Measurements from ENCODE around the gene PGGHG. TPM values are rescaled to one million over a fixed set of nuclear protein-coding genes. Genes with fewer than 3 reads are reported as not detected.
A peak's percentile ranks its signal among the peaks of the same experiment; 100 is the strongest.

PGGHG gene
- total and polyA plus RNA-seq, 2 of the 13 experiments (the other 11 are each of a cell fraction or from before 2014, with no cell fraction given): 5.9 to 14.8 TPM

- TF ChIP-seq, protein P1, sequence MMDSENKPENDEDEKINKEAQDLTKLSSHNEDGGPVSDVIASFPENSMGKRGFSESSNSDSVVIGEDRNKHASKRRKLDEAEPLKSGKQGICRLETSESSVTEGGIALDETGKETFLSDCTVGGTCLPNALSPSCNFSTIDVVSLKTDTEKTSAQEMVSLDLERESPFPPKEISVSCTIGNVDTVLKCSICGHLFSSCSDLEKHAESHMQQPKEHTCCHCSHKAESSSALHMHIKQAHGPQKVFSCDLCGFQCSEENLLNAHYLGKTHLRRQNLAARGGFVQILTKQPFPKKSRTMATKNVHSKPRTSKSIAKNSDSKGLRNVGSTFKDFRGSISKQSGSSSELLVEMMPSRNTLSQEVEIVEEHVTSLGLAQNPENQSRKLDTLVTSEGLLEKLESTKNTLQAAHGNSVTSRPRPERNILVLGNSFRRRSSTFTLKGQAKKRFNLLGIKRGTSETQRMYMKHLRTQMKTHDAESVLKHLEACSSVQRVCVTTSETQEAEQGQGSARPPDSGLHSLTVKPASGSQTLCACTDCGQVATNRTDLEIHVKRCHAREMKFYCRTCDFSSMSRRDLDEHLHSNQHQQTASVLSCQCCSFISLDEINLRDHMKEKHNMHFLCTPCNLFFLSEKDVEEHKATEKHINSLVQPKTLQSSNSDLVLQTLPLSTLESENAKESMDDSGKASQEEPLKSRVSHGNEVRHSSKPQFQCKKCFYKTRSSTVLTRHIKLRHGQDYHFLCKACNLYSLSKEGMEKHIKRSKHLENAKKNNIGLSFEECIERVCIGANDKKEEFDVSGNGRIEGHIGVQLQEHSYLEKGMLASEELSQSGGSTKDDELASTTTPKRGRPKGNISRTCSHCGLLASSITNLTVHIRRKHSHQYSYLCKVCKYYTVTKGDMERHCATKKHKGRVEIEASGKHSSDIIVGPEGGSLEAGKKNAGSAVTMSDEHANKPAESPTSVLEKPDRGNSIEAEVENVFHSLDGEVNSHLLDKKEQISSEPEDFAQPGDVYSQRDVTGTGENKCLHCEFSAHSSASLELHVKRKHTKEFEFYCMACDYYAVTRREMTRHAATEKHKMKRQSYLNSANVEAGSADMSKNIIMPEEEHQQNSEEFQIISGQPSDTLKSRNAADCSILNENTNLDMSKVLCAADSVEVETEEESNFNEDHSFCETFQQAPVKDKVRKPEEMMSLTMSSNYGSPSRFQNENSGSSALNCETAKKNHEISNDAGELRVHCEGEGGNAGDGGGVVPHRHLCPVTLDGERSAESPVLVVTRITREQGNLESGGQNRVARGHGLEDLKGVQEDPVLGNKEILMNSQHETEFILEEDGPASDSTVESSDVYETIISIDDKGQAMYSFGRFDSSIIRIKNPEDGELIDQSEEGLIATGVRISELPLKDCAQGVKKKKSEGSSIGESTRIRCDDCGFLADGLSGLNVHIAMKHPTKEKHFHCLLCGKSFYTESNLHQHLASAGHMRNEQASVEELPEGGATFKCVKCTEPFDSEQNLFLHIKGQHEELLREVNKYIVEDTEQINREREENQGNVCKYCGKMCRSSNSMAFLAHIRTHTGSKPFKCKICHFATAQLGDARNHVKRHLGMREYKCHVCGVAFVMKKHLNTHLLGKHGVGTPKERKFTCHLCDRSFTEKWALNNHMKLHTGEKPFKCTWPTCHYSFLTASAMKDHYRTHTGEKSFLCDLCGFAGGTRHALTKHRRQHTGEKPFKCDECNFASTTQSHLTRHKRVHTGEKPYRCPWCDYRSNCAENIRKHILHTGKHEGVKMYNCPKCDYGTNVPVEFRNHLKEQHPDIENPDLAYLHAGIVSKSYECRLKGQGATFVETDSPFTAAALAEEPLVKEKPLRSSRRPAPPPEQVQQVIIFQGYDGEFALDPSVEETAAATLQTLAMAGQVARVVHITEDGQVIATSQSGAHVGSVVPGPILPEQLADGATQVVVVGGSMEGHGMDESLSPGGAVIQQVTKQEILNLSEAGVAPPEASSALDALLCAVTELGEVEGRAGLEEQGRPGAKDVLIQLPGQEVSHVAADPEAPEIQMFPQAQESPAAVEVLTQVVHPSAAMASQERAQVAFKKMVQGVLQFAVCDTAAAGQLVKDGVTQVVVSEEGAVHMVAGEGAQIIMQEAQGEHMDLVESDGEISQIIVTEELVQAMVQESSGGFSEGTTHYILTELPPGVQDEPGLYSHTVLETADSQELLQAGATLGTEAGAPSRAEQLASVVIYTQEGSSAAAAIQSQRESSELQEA (CRISPR knock-in tag; IDR thresholded peaks at IDR 0.05; ENCODE audit: not compliant biosample characterization): no peak
Measured at GRCh38 chr11:329886-330253, 40.9 kb downstream of the PGGHG start (continued).

- H3K9ac ChIP-seq (ENCODE audit: insufficient read depth, low read depth, low read length): peak overlapping the region; percentile 34; the same call in 1 of the 2 replicates
- DNase-seq (ENCODE audit: low spot score) (no peak), FAIRE-seq (no peak), ATAC-seq (no peak)
- POLR2A ChIA-PET: interaction anchor here (1.2 to 3.8 kb wide), 7 partner anchors 9 to 123 kb away, joined by 3 to 74 read pairs (median 5); partner anchors contain the start of genes BET1L, IFITM2 and RIC8A
- H3K4me3 ChIP-seq (replicated peaks in 1 of 3; ENCODE audit: insufficient read depth in 1 of 3, low read depth in 2 of 3, low read length in 3 of 3): no peak overlapping the region
- no peaks in the 10 kb centered on the region for H3K9me3 ChIP-seq (ENCODE audit: low read length)
- peak overlapping the region; percentile 36 for H3K27ac ChIP-seq (ENCODE audit: extremely low read length, insufficient read depth, low read length)
- H3K4me1 ChIP-seq (ENCODE audit: insufficient read depth, low read length): peaks cover 56% of the 10 kb centered on the region
- no peak overlapping the region; the same call in 1 of the 2 replicates for H3K4me2 ChIP-seq (ENCODE audit: low read depth, low read length)
- no peaks in the 10 kb centered on the region for H4K20me1 ChIP-seq (ENCODE audit: insufficient read depth, low read length)
- H3K27me3 ChIP-seq (ENCODE audit: control insufficient read depth in 1 of 2, insufficient read depth in 2 of 2, low read length in 2 of 2): no peaks in the 10 kb centered on the region; a peak in 2 of 5 replicates
- no peak overlapping the region for H2AFZ ChIP-seq (ENCODE audit: low read length)
- no peaks in the 10 kb centered on the region for H3K79me2 ChIP-seq (ENCODE audit: insufficient read depth, low read length)
- in situ Hi-C loops (cut with HindIII; ENCODE audit: extremely low pct_ligation_motif_present, low pct_unique_long_range_greater_than_20kb): no loop called here
- BruUV-seq (replicated peaks): no TSS peak
- 96% methylated on average over 8 of the region's 14 CpGs for WGBS (ENCODE audit: low lambda C conversion rate)
- intact Hi-C loops (cut with micrococcal nuclease; ENCODE audit: unreplicated experiment): no loop called here
- H3K36me3 ChIP-seq (replicated peaks in 1 of 2; ENCODE audit: control insufficient read depth in 1 of 2, insufficient read depth in 2 of 2, low read length in 2 of 2): no peaks in the 10 kb centered on the region
- CTCF ChIA-PET (ENCODE audit: low intra/inter-chr PET ratio, low total read pairs): no interaction called here
- peak; percentile 88 for TF ChIP-seq AGO2 (optimal IDR thresholded peaks at IDR 0.05; ENCODE audit: low read depth, low read length)
- TF ChIP-seq, protein P2, sequence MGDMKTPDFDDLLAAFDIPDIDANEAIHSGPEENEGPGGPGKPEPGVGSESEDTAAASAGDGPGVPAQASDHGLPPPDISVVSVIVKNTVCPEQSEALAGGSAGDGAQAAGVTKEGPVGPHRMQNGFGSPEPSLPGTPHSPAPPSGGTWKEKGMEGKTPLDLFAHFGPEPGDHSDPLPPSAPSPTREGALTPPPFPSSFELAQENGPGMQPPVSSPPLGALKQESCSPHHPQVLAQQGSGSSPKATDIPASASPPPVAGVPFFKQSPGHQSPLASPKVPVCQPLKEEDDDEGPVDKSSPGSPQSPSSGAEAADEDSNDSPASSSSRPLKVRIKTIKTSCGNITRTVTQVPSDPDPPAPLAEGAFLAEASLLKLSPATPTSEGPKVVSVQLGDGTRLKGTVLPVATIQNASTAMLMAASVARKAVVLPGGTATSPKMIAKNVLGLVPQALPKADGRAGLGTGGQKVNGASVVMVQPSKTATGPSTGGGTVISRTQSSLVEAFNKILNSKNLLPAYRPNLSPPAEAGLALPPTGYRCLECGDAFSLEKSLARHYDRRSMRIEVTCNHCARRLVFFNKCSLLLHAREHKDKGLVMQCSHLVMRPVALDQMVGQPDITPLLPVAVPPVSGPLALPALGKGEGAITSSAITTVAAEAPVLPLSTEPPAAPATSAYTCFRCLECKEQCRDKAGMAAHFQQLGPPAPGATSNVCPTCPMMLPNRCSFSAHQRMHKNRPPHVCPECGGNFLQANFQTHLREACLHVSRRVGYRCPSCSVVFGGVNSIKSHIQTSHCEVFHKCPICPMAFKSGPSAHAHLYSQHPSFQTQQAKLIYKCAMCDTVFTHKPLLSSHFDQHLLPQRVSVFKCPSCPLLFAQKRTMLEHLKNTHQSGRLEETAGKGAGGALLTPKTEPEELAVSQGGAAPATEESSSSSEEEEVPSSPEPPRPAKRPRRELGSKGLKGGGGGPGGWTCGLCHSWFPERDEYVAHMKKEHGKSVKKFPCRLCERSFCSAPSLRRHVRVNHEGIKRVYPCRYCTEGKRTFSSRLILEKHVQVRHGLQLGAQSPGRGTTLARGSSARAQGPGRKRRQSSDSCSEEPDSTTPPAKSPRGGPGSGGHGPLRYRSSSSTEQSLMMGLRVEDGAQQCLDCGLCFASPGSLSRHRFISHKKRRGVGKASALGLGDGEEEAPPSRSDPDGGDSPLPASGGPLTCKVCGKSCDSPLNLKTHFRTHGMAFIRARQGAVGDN (CRISPR knock-in tag; IDR thresholded peaks at IDR 0.05): peak; percentile 55
- TF ChIP-seq PLSCR1 (CRISPR knock-in tag; IDR thresholded peaks at IDR 0.05; ENCODE audit: borderline replicate concordance): no peak
- no peak for TF ChIP-seq EHMT2 (IDR thresholded peaks at IDR 0.05; ENCODE audit: borderline replicate concordance, low read depth, low read length)
- no peak for TF ChIP-seq MTA1 (CRISPR knock-in tag; IDR thresholded peaks at IDR 0.05; ENCODE audit: borderline replicate concordance)
- 0 out of 2 replicates have a peak, but pooled peaks have one; percentile 17 for TF ChIP-seq BRD4 (CRISPR knock-in tag; IDR thresholded peaks at IDR 0.05)
- TF ChIP-seq AGO1 (IDR thresholded peaks at IDR 0.05; ENCODE audit: low read depth, low read length, poor library complexity, severe bottlenecking): no peak
- TF ChIP-seq NAIF1 (CRISPR knock-in tag; IDR thresholded peaks at IDR 0.05; ENCODE audit: borderline replicate concordance): no peak
Measured at GRCh38 chr11:330307-330693, 41.4 kb downstream of the PGGHG start.
